K562 (cell line): ENCODE measurements around the gene ZNF629.

Source experiments
- CEBPB ChIP-seq: fragments of 450-650 bp; IDR thresholded peaks from 2 replicates; pipeline ENCODE4 v1.6.1; 2016; ENCODE audit warnings: missing genetic modification characterization, missing compliant biosample characterization
- ESRRA ChIP-seq: fragments of 450-650 bp; IDR thresholded peaks from 2 replicates; pipeline ENCODE4 v1.6.1; 2014; ENCODE audit warnings: low read depth, mild to moderate bottlenecking, moderate library complexity, borderline replicate concordance
- JUND ChIP-seq, 2 experiments: IDR thresholded peaks; 2 replicates in 1 of 2; 3 replicates in 1 of 2; pipeline ENCODE4 v1.6.1; 2011; ENCODE audit warnings: borderline replicate concordance in 2 of 2, low read depth in 2 of 2, low read length in 2 of 2, improper control_type of control experiment in 1 of 2, missing biosample characterization in 1 of 2, missing genetic modification characterization in 1 of 2, missing genetic modification reagents in 1 of 2
- POLR2B ChIP-seq: fragments of 450-650 bp; IDR thresholded peaks from 2 replicates; pipeline ENCODE4 v1.6.1; 2018; ENCODE audit warnings: low read depth; ENCODE audit not compliant: partially characterized antibody
- REST ChIP-seq, 2 experiments: fragments of 450-650 bp; formaldehyde crosslinking in 1 of 2; IDR thresholded peaks; 2 replicates each; pipeline versions ENCODE4 v1.4.0 to v1.6.1; 2014 to 2020; ENCODE audit warnings: mild to moderate bottlenecking in 2 of 2, borderline replicate concordance in 1 of 2, low read depth in 1 of 2
- TFAM ChIP-seq: fragments of 250-450 bp; sonication (Bioruptor Pico); conservative IDR thresholded peaks from 2 replicates; pipeline ENCODE4 v1.5.0; 2021; ENCODE audit warnings: mild to moderate bottlenecking, moderate library complexity
- ZNF280B ChIP-seq: fragments of 250-450 bp; sonication (Bioruptor Pico); IDR thresholded peaks from 2 replicates; pipeline ENCODE4 v1.5.1; 2021; ENCODE audit warnings: mild to moderate bottlenecking

GRCh38 chr16:30777591-30778297, 9.3 kb downstream of the ZNF629 start:
- no peak for TF ChIP-seq TFAM (CRISPR knock-in tag)
- TF ChIP-seq REST (IDR thresholded peaks at IDR 0.05; ENCODE audit: borderline replicate concordance) = no peak
- TF ChIP-seq REST (CRISPR knock-in tag; IDR thresholded peaks at IDR 0.05; ENCODE audit: low read depth) = no peak
- TF ChIP-seq CEBPB (tag) = no peak
- TF ChIP-seq POLR2B = no peak
- TF ChIP-seq ZNF280B = no peak
- no peak for TF ChIP-seq JUND (IDR thresholded peaks at IDR 0.05; ENCODE audit: borderline replicate concordance, low read depth, low read length)
- no peak for TF ChIP-seq JUND (tag; IDR thresholded peaks at IDR 0.05; ENCODE audit: borderline replicate concordance, low read depth, low read length)
- no peak for TF ChIP-seq ESRRA
